NCI-H1436 treated with DMSO at 0.1 percent for 48 hours (cell line): Measurements from ENCODE around the gene ZNF655.
"Not testable (repeated sequence)": the region's sequence is repeated elsewhere in the genome, so short reads cannot be mapped to it uniquely, and the experiment has no call there.

Experiments used
- DNase-seq: peaks from one replicate; lab custom pipeline; 2025; lab: John Stamatoyannopoulos, UW

The ZNF655 gene

DNA sequence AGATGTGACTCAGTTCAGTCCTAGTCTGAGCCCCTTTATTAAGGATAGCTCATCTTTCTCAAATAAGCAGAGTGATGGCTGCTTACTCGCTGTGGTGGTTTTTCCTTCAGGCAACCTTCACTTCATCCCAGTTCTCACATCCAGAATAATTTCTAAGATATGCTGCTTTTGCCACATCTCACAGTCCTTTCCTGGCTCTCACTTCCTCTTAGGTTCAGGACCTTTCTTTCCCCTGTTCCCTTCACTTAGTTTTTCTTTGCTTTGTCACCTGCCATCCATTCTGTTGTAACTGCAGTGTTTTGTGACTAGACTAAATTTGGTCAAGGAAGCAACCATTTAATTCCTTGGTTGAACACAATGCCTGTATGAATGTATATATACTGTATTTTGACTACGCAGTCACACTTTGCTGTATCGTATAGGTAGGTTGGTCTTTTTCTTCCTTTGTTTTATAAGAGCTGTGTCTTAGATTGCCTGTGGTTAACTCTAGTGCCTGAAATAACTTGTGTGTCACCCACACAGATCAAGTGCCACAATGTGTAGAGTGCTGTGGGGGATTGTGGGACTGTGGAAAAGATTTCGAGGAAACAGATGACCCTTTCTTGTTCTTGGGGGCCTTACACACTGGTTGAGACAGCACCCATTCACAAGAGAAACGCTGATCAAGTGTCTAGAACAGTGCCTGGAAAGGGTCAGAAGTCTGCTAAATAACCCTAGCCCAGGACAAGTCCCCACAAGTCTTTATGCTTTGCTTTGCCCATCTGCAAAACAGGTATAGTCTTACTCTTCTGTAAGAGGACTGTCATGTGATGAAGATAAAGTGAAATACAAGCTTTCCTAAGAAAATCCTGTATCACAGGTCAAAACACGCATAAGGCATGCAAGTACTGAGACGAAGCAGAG lies 2.6 kb downstream of the ZNF655 start:
- no peak for DNase-seq

DNA sequence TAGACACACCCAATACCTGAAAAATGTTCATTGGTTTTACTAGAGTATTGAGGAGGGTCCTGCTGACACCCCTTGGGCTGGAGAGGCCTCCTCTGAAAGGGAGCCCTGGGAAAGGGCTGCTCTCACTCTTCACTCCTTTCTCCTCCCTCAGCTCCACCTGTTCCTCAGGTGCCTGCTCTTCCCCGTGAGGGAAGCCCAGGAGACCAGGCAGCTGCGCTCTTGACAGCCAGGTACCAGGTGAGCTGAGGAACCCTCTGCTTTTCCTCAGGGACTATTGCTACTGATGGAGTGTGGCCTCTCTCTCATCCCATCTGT lies 3.3 kb downstream of the ZNF655 start:
- DNase-seq = no peak

DNA sequence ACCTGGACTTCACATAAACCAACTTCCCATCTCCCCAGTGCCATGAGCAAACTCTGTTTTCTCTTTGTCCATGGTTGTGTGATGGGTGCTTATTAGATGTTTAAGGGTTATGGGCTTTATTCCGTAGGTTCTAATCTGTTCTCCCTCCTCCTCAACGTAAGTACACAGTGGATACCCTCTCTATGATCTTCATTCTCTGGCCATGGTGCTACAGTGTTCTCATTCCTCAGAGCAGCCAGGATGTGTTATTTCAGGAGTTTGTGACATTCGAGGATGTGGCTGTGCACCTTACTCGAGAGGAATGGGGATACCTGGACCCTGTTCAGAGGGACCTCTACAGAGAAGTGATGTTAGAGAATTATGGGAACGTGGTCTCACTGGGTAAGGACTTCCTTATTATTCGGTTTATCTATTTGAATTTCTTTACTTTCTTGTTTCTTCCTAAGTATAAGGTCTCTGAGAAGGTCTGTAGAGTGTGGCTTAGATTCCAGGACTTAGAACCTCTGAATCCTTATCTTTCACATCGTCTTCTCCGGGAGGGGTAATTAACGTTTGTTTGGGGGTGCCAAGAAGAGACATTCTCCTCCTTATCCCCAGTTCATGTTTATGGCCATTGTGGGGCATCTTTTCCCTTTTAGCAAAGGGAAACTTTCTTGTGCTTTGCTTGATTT lies 3.8 kb downstream of the ZNF655 start:
- no peak for DNase-seq

DNA sequence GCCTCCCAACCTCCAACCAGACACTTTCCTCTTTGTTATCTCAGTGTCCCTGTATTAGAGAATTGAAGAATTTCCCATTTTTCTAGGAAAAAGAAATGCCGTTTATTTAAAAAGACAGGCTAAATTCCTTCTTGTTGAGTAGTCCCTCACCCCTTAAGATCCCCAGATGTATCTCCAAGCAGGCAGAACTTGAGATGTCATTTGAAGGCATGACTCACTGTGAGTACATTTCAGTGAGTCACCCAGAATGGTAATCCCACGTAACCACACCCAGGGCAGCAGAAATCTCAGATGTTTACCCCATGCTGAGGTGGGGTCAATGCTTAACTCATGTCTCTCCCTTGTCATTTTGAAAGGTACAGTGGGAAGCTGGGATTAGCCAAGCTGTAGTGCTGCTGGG lies 4.4 kb downstream of the ZNF655 start:
- no peak for DNase-seq

DNA sequence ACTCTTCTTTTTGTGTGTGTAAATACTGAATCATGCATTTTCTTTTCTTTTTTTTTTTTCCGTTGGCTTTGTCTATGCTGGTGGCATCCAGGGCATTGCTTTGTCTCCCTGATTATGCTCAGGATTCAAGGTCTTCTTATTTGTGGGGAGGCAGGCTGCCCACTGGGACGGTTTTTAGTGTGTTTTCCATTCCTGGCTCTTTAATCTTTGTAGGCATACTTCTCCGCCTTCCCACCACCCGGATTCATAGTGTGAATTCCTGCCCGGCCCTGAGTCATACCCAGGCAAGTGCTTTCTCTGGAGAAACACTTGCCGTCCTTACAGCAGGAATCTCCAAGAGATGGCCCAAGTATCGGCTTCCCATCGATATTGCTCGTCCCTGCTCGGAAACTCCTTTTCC lies 5.2 kb downstream of the ZNF655 start:
- DNase-seq = no peak

DNA sequence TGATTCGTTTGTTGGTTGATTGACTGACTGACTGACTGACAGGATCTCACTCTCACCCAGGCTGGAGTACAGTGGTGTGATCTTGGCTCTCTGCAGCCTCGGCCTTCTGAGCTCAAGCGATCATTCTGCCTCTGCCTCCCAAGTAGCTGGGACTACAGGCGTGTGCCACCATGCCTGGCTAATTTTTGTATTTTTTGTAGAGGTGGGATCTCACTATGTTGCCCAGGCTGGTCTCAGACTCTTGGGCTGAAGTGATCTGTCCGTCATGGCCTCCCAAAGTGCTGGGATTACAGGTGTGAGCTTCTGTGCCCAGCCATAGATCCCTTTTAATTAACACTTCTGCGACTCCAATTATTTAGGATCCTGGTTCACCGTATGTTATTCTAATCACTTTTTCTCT lies 10.3 kb downstream of the ZNF655 start:
- not testable (repeated sequence) for DNase-seq

DNA sequence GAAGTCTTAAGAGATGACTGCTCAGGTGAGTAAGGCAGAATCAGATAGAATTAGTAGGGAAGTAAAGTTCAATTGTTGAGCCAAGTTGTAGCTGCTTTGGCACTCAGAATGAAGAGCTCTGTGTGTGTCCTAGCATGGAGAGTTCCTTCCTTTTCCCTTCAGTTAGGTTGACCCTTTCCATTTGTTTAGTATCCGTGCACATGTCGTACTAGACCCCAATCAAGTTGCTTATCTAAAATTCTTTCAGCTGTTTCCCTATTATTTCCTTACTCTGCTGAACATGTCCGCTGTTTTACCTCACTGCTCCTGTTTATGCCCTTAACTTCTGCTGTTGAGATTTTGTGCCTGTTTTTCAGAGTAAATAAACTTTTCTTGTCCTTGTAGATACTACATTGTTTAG lies 13.3 kb downstream of the ZNF655 start:
- no peak for DNase-seq

DNA sequence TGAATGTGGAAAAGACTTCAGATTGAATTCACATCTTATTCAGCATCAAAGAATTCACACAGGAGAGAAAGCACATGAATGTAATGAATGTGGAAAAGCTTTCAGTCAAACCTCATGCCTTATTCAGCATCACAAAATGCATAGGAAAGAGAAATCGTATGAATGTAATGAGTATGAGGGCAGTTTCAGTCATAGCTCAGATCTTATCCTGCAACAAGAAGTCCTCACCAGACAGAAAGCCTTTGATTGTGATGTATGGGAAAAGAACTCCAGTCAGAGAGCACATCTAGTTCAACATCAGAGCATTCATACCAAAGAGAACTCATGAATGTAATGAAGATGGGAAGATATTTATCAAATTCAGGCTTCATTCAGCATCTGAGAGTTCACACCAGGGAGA lies 14.8 kb downstream of the ZNF655 start:
- DNase-seq = no peak

DNA sequence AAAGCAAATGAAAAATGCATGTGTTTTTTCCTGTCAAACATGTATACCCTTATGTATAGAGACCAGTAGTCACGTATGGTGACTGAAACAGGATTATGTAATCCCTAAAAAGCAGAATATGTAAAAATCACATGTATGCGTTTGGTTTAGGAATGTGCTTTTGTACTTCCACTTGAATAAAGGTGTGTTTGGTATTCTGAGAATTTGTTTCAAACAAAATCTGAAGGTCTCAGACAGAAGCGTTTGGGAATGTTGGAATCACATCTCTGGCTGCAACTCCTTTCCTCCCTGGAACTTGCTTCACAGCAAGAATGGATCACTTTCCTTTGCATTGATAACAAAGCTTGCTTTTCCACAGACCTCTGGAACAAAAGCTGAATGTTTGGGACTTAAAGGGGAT lies 17.8 kb downstream of the ZNF655 start:
- DNase-seq = no peak

DNA sequence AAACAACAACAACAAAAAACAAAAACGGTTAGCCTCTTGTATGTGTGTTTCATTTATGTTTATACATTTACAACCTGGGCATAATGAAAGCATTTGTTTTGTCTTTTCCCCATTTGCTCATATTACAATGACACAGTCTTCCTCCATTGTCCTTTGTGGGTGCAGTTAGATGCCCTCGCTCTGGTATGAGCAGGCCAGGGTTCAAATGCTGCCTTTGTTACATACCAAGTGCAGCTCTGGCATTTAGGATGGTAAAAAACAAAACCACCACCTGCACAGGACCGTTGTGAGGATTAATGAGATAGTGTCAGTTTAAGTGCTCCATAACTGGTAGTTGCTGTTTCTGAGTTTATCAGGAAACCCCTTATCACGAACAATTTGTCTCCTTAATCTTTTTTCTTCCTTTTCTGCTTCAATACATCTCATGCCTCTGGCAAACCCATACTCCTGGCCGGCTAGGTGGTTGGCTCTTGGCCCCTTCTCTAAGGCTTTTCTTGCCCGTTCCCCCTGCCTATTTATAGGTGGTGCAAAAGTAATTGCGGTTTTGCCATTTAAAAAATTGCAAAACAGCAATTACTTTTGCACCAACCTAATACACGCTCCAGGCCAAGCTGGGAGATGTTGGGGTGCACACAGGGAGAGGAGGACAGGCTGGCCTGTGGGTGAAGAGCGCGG lies 21.0 kb downstream of the ZNF655 start:
- no peak for DNase-seq

DNA sequence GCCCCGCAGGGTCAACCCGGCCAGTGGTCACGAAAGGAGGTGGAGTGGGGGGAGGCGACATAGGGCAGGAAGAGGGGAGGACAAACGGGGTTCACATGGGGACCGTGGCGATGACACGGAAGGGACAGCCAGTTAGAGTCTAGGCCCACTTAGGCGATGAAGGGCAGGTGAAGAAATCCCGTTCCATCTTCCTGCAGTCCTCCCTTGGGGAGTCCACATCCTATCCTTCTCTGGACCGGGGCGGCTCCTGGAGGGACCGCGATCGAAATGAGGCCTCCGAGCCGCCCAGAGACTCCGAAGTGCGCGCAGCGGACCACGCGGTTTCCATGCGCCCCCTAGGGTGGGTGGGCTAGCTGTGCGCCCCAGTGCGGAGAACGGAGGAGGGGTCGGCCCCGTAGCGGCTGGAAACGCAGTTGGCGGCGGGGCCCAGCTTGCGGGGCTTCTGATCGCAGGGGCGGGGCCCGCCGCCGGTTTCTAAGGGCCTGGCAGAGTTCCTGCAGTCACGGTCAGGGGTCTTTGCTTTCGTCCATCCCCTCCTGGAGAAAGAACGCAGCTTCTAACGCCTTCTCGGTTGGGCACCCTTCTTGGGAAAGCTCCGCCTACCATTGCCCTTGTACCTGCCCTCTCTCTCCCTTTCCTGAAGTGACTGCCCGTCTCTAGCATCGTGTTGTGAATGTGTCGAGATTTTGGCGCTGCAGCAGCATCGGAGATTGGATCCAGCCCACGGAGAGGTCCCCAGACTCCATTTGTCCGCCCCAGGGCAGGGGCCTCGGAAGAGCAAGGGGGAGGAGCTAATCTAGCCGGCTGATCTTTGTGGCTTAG lies 21.7 kb downstream of the ZNF655 start:
- no peak for DNase-seq

DNA sequence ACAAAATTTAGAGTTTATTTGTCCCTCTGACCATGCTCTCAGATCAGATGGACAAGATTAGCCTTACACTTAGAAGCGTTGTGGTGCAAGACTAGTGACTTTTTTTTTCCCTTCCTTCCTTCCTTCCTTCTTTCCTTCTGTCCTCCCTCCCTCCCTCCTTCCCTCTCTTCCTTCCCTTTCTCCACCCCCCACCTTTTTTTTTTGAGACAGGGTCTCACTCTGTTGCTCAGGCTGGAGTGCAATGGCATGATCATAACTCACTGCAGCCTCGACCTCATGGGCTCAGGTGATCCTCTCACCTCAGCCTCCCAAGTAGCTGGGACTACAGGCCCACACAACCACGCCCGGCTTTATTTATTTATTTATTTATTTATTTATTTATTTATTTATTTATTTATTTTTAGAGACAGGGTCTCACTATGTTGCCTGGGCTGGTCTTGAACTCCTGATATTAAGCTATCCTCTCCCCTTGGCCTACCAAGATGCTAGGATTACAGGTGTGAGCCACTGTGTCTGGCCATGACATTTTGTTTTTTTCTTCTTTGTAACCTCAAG lies 22.4 kb downstream of the ZNF655 start:
- DNase-seq = not testable (repeated sequence)

DNA sequence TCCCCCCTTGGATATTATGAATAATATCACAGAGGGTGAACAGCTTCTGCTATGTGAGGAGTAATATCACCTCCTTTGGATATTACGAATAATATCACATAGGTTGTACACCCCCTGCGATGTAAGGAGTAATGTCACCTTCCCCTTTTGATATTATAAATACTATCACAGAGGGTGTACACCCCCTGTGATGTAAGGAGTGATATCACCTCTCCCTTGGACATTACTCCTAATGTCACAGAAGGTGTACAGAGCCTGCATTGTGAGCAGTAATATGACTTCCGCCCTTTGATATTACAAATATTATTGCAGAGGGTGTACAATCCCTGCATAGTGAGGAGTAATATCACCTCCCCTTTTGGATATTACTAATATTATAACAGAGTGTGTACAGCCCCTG lies 30.4 kb downstream of the ZNF655 start:
- DNase-seq = no peak

DNA sequence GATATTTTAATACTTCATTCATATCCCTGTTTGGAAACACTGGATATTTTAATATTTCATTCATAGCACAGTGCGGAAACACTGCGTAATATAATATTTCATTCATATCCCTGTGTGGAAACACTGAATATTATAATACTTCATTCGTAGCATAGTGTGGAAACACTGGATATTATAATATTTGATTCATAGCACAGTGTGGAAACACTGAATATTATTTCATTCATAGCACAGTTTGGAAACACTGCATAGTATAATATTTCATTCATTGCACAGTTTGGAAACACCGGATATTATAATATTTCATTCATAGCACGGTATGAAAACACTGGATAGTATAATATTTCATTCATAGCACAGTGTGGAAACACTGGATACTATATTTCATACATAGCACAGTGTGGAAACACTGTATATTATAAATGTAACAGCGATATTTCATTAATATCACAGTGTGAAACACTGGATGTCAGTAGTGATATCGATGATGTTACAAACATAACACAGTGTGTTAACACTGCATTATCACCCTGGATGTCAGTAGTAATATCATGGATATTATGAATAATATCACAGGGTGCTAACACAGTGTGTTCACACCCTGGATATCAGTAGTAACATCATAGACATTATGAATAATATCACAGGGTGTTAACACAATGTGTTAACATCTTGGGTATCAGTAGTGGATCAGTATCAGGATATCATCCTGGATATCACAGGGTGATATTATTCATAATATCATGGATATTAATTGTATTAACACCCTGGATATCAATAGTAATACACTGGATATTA lies 36.7 kb downstream of the ZNF655 start:
- no peak for DNase-seq

DNA sequence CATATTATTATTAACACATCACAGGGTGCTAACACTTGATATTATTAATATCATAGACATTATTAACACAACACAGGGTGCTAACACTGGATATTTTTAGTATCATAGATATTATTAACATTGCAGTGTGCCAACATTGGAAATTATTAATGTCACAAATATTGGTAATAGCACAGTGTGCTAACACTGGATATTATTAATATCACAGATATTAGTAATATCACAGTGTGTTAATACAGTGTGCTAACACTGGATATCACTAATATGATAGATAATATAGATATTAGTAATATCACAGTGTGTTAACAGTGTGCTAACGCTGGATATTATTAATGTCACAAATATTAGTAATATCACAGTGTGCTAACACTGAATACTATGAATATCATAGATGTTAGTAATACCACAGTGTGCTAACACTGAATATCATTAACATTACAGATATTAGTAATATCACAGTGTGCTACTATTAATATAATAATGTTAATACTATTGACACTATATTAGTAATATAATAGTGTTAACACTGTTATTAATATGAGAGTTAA lies 38.0 kb downstream of the ZNF655 start:
- no peak for DNase-seq

DNA sequence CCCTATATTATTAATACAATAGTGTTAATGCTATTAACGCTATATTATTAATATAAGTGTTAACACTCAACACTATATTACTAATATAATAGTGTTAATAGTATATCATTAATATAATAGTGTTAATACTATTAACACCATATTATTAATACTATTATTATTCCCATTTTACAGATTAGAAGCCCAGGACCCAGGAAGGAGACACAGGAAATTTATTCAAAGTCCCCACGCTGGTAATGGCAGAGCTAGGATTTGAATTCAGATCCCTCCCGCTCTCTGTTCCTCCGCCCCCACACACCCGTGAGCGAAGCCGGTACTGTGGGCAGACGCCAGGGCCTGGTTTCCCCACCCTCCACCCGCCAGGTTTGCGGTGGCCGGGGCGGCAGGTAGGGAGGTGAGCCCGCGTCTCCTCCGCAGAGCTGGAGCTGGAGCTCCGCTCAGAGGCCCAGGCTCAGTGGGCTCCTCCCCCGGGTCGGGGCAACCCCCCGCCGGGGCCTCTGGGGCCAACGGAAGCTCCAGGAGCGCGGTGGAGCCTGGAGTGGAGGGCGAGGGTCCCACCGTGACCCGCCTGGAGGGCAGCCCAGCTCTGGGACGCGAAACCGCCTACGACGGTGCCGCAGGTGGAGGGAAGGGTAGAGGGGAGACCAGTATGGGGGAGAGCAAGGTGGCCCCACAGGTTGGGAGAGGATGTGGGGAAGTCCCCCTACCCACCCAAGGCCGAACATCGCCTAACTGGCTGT lies 39.5 kb downstream of the ZNF655 start, which contains the start of gene TMEM225B:
Gene TMEM225B (plus strand): TSS at position 506 of the 740 bp plus-strand sequence. CDS start 6,122 bp downstream, outside the sequence.
- no peak for DNase-seq

DNA sequence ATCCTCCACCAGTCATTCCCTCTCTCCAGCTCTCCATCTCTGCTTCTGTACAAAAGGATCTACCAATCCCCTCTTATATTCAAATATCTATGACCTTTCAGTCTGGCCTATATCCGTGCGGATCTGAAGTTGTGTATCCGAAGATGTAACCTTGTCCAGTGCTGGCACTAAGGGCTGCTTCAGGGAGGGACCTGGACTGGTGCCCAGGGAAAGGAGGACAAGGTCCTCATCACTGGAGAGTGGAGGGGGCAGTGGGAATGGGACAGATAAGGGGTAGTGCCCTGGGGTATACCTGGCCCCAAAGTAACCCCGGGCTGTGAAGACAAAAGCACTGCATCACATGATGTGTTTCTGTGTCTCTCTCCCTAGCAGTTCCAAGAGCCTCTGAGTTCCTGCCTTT lies 41.4 kb downstream of the ZNF655 start:
- DNase-seq = no peak

DNA sequence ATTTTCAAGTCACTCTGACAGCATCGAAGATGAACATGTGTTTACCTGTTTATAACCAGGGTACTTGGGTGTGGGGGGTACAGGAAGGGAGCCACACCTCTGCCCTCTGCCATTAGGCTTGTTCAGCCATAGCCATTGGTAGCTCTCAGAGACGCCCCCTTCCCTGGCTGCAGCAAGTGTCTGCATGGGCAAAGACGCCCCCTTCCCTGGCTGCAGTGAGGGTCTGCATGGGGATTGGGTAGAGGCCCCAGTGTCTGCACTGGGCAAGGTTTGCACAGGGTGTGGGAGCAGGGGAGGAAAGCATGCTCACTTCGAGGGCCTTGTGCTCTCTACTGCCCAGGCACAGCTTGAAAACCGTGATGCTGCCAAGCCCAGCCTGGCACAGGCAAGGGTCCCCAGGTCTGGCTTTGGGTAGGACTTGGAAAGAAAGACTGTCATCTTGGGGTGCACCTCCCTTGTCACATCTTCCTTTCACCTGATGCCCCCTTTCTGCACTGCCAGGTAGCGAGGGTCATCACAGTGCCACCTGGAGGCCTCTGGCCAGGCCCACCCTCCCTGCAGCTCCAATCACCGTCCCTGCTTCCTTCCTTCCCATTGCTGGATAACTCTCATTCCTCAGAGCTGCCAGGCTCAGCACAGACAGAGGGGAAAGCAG lies 43.3 kb downstream of the ZNF655 start:
- DNase-seq = no peak

DNA sequence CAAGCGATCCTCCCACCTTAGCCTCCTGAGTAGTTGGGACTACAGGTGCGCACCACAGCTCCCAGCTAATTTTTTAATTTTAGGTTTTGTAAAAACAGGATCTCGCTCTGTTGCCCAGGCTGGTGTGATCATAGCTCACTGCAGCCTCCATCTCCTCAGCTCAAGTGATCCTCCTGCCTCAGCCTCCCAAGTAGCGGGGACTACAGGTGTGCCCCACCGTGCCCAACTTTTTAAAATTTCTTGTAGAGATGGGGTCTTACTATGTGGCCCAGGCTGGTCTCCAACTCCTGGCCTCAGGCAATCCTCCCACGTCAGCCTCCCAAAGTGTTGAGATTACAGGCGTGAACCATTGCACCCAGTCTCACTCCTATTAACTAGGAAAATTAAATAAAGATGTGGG lies 47.1 kb downstream of the ZNF655 start:
- DNase-seq = no peak
